PC-3 (cell line): Measurements from ENCODE around the gene MRPS12. TPM values are rescaled to one million over a fixed set of nuclear protein-coding genes. Genes with fewer than 3 reads are reported as not detected.

Experiments
- ATAC-seq: fragments of 200-7000 bp; cut with Tn5 transposase; 2 replicates; pipeline ENCODE4 v1.9.1; 2020; ENCODE audit warnings: mild to moderate bottlenecking, moderate library complexity
- BruUV-seq: library from RNA; stranded (reverse); fragments of 400-500 nt; replicated peaks from 2 replicates; lab custom pipeline; 2021; lab: Mats Ljungman, UMichigan
- CTCF ChIA-PET: fragments of 300-600 bp; sonication (Branson Sonifier 250); formaldehyde crosslinking; loops from one replicate; lab custom pipeline; 2022; ENCODE audit warnings: antibody characterized with exemption; lab: Charles Lee
- POLR2A ChIA-PET: fragments of 300-600 bp; sonication (Branson Sonifier 250); formaldehyde crosslinking; loops from one replicate; lab custom pipeline; 2022; ENCODE audit warnings: antibody characterized with exemption; ENCODE audit not compliant: unreplicated experiment; lab: Charles Lee
- DNase-seq: peaks from one replicate; pipeline ENCODE4 v3.0.0-alpha.2; 2015
- H2AFZ ChIP-seq: fragments of 300-600 bp; sonication (generic); 2 replicates; pipeline ENCODE4 v1.6.0; 2016; ENCODE audit warnings: antibody characterized with exemption, low read length
- H3F3A ChIP-seq: fragments of 300-600 bp; sonication (generic); one replicate; pipeline ENCODE4 v1.6.0; 2017; ENCODE audit warnings: antibody characterized with exemption, low read length, control low read depth, mild to moderate bottlenecking; ENCODE audit not compliant: unreplicated experiment
- H3K27ac ChIP-seq: fragments of 300-600 bp; sonication (generic); 2 replicates; pipeline ENCODE4 v1.5.1; 2016; ENCODE audit warnings: mild to moderate bottlenecking, low read length
- H3K27me3 ChIP-seq: fragments of 300-600 bp; sonication (generic); 2 replicates; pipeline ENCODE4 v1.6.1; 2016; ENCODE audit warnings: low read length, mixed read lengths
- H3K36me3 ChIP-seq: fragments of 300-600 bp; sonication (generic); 2 replicates; pipeline ENCODE4 v1.6.1; 2016; ENCODE audit warnings: low read depth, mixed run types, low read length, mixed read lengths
- H3K4me1 ChIP-seq: fragments of 300-600 bp; sonication (generic); 2 replicates; pipeline ENCODE4 v1.5.1; 2016; ENCODE audit warnings: low read length; ENCODE audit not compliant: insufficient read depth
- H3K4me2 ChIP-seq: fragments of 300-600 bp; sonication (generic); 2 replicates; pipeline ENCODE4 v1.6.0; 2016; ENCODE audit warnings: low read length
- H3K4me3 ChIP-seq: fragments of 300-600 bp; sonication (generic); 2 replicates; pipeline ENCODE4 v1.5.1; 2016; ENCODE audit warnings: mild to moderate bottlenecking, low read length, mixed read lengths
- H3K79me2 ChIP-seq: fragments of 300-600 bp; sonication (generic); 2 replicates; pipeline ENCODE4 v1.6.1; 2017; ENCODE audit warnings: low read length, mixed read lengths
- H3K9ac ChIP-seq: fragments of 300-600 bp; sonication (generic); 2 replicates; pipeline ENCODE4 v1.6.0; 2016; ENCODE audit warnings: mild to moderate bottlenecking, low read length
- H3K9me2 ChIP-seq: fragments of 300-600 bp; sonication (generic); replicated peaks from 2 replicates; pipeline ENCODE4 v1.6.1; 2016; ENCODE audit warnings: mixed run types, low read length, mixed read lengths
- H3K9me3 ChIP-seq: fragments of 300-600 bp; sonication (generic); 2 replicates; pipeline ENCODE4 v1.6.1; 2016; ENCODE audit warnings: low read length, mixed read lengths
- H4K20me1 ChIP-seq: fragments of 300-600 bp; sonication (generic); 2 replicates; pipeline ENCODE4 v1.6.1; 2016; ENCODE audit warnings: low read length, mixed read lengths
- CTCF ChIP-seq: fragments of 300-600 bp; sonication (generic); conservative IDR thresholded peaks from 2 replicates; pipeline ENCODE4 v1.5.1; 2017; ENCODE audit warnings: antibody characterized with exemption, low read depth, mild to moderate bottlenecking, low read length
- EZH2 ChIP-seq: fragments of 300-600 bp; sonication (generic); IDR thresholded peaks from one replicate; pipeline ENCODE4 v1.6.1; 2017; ENCODE audit warnings: antibody characterized with exemption, mild to moderate bottlenecking, low read length; ENCODE audit not compliant: unreplicated experiment
- EZH2phosphoT487 ChIP-seq: fragments of 300-600 bp; sonication (generic); IDR thresholded peaks from 2 replicates; pipeline ENCODE4 v1.6.1; 2018; ENCODE audit warnings: mild to moderate bottlenecking, antibody characterized with exemption, low read length, borderline replicate concordance
- intact Hi-C: fragments of 100-400 bp; cut with micrococcal nuclease; formaldehyde crosslinking; loops from 2 replicates; pipeline ENCODE4 v1.9.0; 2023
- total RNA-seq: library from RNA; depleted of rRNA; stranded (reverse); fragments of >200 nt; gene quantifications from 2 replicates; pipeline ENCODE4 v1.2.3, GENCODE V29; 2014

The MRPS12 gene
- total RNA-seq, 1 experiment from 2014 or later: 156 TPM

- Histone ChIP-seq H2AFZ (no peak overlapping the region), H3K9me2 (no peaks in the 10 kb centered on the region), H3K27ac (no peak overlapping the region), H3K36me3 (no peaks in the 10 kb centered on the region), H3K4me1 (no peaks in the 10 kb centered on the region), H3F3A (no peaks in the 10 kb centered on the region), H3K9me3 (no peaks in the 10 kb centered on the region), H3K4me3 (no peak overlapping the region), H4K20me1 (no peaks in the 10 kb centered on the region), H3K9ac (no peak overlapping the region), H3K79me2 (peaks cover 12% of the 10 kb centered on the region), H3K27me3 (no peaks in the 10 kb centered on the region), H3K4me2 (no peak overlapping the region)
- ChIA-PET CTCF (interaction anchor here (0.6 kb wide), 1 partner anchor 217 kb away, joined by 7 read pairs; no protein-coding TSS in a partner anchor), POLR2A (no interaction called here)
- DNase-seq: no peak
- intact Hi-C loops: no loop called here
- ATAC-seq: no peak
- no peak for TF ChIP-seq EZH2
- no peak for TF ChIP-seq EZH2phosphoT487
- TF ChIP-seq CTCF: no peak
- BruUV-seq: no TSS peak
Measured at GRCh38 chr19:38905620-38906019, 25.1 kb upstream of the MRPS12 start.

GRCh38 chr19:38907227-38907626 lies 23.5 kb upstream of the MRPS12 start:
- no peaks in the 10 kb centered on the region for H3K36me3 ChIP-seq
- ChIA-PET POLR2A (no interaction called here), CTCF (no interaction called here)
- H3K4me3 ChIP-seq: no peak overlapping the region
- no peak overlapping the region for H2AFZ ChIP-seq
- H3F3A ChIP-seq: no peaks in the 10 kb centered on the region
- H3K9ac ChIP-seq: no peak overlapping the region
- no peak for DNase-seq
- no peaks in the 10 kb centered on the region for H3K27me3 ChIP-seq
- no peak overlapping the region for H3K4me2 ChIP-seq
- H3K9me2 ChIP-seq: no peaks in the 10 kb centered on the region
- H3K9me3 ChIP-seq: no peaks in the 10 kb centered on the region
- no peak for TF ChIP-seq EZH2phosphoT487
- no peak for TF ChIP-seq CTCF
- TF ChIP-seq EZH2: no peak
- intact Hi-C loops: no loop called here
- H3K4me1 ChIP-seq: no peaks in the 10 kb centered on the region
- no peak overlapping the region for H3K27ac ChIP-seq
- H4K20me1 ChIP-seq: no peaks in the 10 kb centered on the region
- BruUV-seq: no TSS peak
- H3K79me2 ChIP-seq: no peaks in the 10 kb centered on the region
- no peak for ATAC-seq

GRCh38 chr19:38907670-38908069 lies 23.1 kb upstream of the MRPS12 start:
- no TSS peak for BruUV-seq
- H3K36me3 ChIP-seq: no peaks in the 10 kb centered on the region
- CTCF ChIA-PET: no interaction called here

More at GRCh38 chr19:38907670-38908069, 23.1 kb upstream of the MRPS12 start:
- Histone ChIP-seq H3K79me2 (no peaks in the 10 kb centered on the region), H3F3A (no peaks in the 10 kb centered on the region), H3K9me2 (no peaks in the 10 kb centered on the region), H3K4me1 (no peaks in the 10 kb centered on the region), H3K27me3 (no peaks in the 10 kb centered on the region), H4K20me1 (no peaks in the 10 kb centered on the region), H3K4me3 (no peak overlapping the region), H3K9me3 (no peaks in the 10 kb centered on the region), H2AFZ (no peak overlapping the region), H3K4me2 (no peak overlapping the region), H3K9ac (no peak overlapping the region), H3K27ac (no peak overlapping the region)
- DNase-seq (no peak), ATAC-seq (no peak)
- intact Hi-C loops: no loop called here
- POLR2A ChIA-PET: no interaction called here
- TF ChIP-seq EZH2phosphoT487: no peak
